Right lobe of liver (tissue), 6 donors: ENCODE measurements around the gene INPP5A. TPM values are rescaled to one million over a fixed set of nuclear protein-coding genes. Genes with fewer than 3 reads are reported as not detected.
"Not testable (repeated sequence)": the region's sequence is repeated elsewhere in the genome, so short reads cannot be mapped to it uniquely, and the experiment has no call there.

Source experiments
- ATAC-seq, 4 donors: fragments of 200-7000 bp; cut with Tn5 transposase; one replicate each; pipeline ENCODE4 v1.9.1; 2020; ENCODE audit warnings: mild to moderate bottlenecking in 4 of 4, moderate library complexity in 4 of 4
- DNase-seq, 3 donors: peaks; one replicate each; pipeline ENCODE4 v3.0.0-alpha.2; 2020
- H3K27ac ChIP-seq, 3 donors: fragments of 200-600 bp; one replicate each; pipeline ENCODE4 v1.8.0; 2022
- H3K27me3 ChIP-seq, 2 donors: fragments of 200-600 bp; one replicate each; pipeline ENCODE4 v1.8.0; 2022
- H3K36me3 ChIP-seq, 4 donors: fragments of 200-600 bp; sonication (generic) in 1 of 4; one replicate each; pipeline versions ENCODE4 v1.5.1 to v1.8.0; 2017 to 2022; ENCODE audit warnings: control low read depth in 1 of 4
- H3K4me1 ChIP-seq, 4 donors: fragments of 200-600 bp; sonication (generic) in 1 of 4; one replicate each; pipeline versions ENCODE4 v1.5.1 to v1.8.0; 2017 to 2022; ENCODE audit warnings: control low read depth in 1 of 4
- H3K4me3 ChIP-seq, 3 donors: fragments of 200-600 bp; one replicate each; pipeline ENCODE4 v1.8.0; 2022
- H3K9me3 ChIP-seq, 4 donors: fragments of 200-600 bp; sonication (generic) in 1 of 4; one replicate each; pipeline versions ENCODE4 v1.5.1 to v1.8.0; 2017 to 2022; ENCODE audit warnings: control low read depth in 1 of 4
- POLR2A ChIP-seq: fragments of 450-650 bp; IDR thresholded peaks from one replicate; pipeline ENCODE4 v1.6.1; 2017; ENCODE audit warnings: antibody characterized with exemption, mild to moderate bottlenecking
- WGBS: methylation state at CpG from one replicate; pipeline ENCODE4 v1.1.6; 2018; ENCODE audit warnings: low coverage, low lambda C conversion rate; ENCODE audit not compliant: insufficient coverage; ENCODE audit errors: missing lambda C conversion rate; 5-methylcytosine and 5-hydroxymethylcytosine counted together
- intact Hi-C, 2 donors: fragments of 100-400 bp; cut with DNase I; formaldehyde crosslinking; loops; one replicate each; pipeline versions ENCODE4 v1.11.2 to v1.14.1; 2022
- total RNA-seq, 6 experiments: library from RNA; depleted of rRNA in 2 of 6; stranded (reverse); fragments of >200 nt in 2 of 6; fragmentation: NEBNext Ultra II Directional in 3 of 6; extraction: Animal tissue kit (Norgen Biotek cat#: 25700) in 3 of 6; gene quantifications; one replicate each; pipeline versions ENCODE4 v1.1.0 to v1.2.4, GENCODE V29; 2016 to 2023
- TF ChIP-seq, protein P1 (sequence below), 4 donors: fragments of 200-600 bp in 3 of 4; fragments of 450-650 bp in 1 of 4; IDR thresholded peaks; one replicate each; pipeline versions ENCODE4 v1.5.1 to v1.8.0; 2016 to 2022; ENCODE audit warnings: antibody characterized with exemption in 4 of 4, mild to moderate bottlenecking in 2 of 4
- donor health status: DM: no; HTN: yes; CAD: no.
- donor health status: DM: no; HTN: no; CAD: no.
- donor health status: DM: no; HTN: no; CAD: no.
- donor health status: DM: no; HTN: yes; CAD: no.
- donor health status: DM: no; HTN: yes; CAD: no.

The INPP5A gene
- total RNA-seq, 6 experiments from 2014 or later: 12.5 to 24.6 (median 16.9) TPM

DNA sequence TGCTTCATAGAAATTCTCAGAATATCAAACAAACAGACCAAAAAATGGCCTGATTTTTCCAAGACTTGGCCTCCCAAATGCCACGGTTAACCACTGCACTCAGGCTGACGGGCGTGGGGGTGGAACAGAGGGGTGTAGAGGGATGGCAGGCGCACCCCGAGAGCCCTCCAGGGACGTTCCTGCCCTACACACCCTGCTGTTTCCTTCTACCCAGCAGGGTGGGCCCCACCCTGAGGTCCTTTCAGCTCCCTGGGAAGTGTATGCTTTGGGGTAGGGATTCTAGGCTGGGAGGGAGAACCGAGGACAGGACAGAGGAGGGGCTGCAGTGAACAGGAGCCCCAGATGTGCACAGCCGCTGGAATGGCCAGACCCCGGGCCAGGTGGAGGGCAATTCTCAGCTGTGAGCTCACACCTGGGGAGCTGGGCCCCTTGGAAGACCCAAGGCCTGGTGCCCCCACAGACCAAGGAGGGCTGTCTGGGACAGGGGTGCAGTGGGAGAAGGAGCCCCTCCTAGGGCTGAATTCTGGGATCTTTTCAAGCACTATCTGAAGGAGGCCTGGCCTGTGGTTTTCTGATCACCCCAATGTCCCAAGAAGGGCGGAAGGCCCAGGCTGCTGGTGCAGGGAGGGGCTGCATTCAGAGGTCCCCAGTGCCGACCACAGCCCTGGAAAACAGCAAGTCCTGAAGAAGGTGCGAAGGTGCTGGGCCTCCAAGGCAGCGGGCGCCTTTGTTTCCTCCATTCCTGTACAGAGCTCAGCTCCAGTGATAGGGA, 32.9 kb upstream of the INPP5A start:
- Histone ChIP-seq H3K36me3 (no peaks in the 10 kb centered on the region), H3K4me3 (no peak overlapping the region)
- WGBS: 76% methylated on average over 6 of the region's 14 CpGs

DNA sequence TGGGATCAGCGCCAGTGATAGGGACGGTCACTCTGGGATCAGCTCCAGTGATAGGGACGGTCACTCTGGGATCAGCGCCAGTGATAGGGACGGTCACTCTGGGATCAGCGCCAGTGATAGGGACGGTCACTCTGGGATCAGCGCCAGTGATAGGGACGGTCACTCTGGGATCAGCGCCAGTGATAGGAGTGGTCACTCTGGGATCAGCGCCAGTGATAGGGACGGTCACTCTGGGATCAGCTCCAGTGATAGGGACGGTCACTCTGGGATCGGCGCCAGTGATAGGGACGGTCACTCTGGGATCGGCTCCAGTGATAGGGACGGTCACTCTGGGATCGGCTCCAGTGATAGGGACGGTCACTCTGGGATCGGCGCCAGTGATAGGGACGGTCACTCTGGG, 32.0 kb upstream of the INPP5A start:
- H3K4me1 ChIP-seq, intact Hi-C loops, ATAC-seq, H3K36me3 ChIP-seq, H3K27me3 ChIP-seq, H3K27ac ChIP-seq, H3K4me3 ChIP-seq, H3K9me3 ChIP-seq: not testable (repeated sequence)
- DNase-seq: peak in 2 of 3 donors; percentile 58 to 63
- 28% methylated on average over 11 of the region's 23 CpGs for WGBS

More for the DNA sequence above, 32.9 kb upstream of the INPP5A start:
- ATAC-seq: peak in 1 of 4 donors; percentile 8
- Histone ChIP-seq H3K27me3 (no peaks in the 10 kb centered on the region), H3K9me3 (no peaks in the 10 kb centered on the region), H3K4me1 (peaks cover 0 to 10% (median 0%) of the 10 kb centered on the region in 4 donors), H3K27ac (no peak overlapping the region)
- intact Hi-C loops: no loop called here
- peak in 1 of 3 donors; percentile 43 for DNase-seq
- no peak for TF ChIP-seq POLR2A
- TF ChIP-seq, protein P1, sequence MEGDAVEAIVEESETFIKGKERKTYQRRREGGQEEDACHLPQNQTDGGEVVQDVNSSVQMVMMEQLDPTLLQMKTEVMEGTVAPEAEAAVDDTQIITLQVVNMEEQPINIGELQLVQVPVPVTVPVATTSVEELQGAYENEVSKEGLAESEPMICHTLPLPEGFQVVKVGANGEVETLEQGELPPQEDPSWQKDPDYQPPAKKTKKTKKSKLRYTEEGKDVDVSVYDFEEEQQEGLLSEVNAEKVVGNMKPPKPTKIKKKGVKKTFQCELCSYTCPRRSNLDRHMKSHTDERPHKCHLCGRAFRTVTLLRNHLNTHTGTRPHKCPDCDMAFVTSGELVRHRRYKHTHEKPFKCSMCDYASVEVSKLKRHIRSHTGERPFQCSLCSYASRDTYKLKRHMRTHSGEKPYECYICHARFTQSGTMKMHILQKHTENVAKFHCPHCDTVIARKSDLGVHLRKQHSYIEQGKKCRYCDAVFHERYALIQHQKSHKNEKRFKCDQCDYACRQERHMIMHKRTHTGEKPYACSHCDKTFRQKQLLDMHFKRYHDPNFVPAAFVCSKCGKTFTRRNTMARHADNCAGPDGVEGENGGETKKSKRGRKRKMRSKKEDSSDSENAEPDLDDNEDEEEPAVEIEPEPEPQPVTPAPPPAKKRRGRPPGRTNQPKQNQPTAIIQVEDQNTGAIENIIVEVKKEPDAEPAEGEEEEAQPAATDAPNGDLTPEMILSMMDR (IDR thresholded peaks at IDR 0.05): no peak

DNA sequence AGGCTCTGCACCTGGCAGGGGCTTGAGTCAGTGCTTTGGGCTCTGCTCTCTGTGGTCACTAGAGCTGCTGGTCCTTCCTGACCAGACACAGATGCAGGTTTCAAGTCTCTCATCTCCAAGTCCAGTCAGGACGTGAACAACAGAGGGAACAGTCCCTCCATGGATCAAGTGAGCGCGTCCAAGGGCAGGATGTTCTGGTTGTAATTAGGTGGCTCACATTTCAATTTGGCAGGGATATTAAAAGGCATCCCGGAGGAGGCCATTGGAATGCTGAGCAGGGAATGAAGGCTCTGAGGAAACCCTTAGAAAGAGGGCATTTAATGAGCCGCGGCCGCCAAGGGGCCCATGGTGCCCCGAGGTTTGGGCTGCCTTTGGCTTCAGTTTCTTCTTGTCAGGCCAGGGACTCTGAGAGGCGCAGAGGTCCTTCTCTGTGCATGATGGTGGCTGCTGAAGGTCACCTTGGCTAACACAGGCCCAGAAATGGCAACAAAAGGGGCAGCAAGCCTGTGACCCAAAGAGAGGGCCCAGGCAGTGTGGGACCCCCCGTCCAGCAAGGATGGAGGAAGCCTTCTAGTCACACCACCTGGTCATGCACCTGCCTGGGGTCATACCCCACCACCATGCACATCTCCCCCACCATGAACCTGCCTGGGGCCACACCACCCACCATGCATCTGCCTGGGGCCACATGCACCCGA, 30.7 kb upstream of the INPP5A start:
- Histone ChIP-seq H3K27ac (peak overlapping the region in 2 of 3 donors; percentile 44 to 56), H3K9me3 (no peaks in the 10 kb centered on the region), H3K27me3 (no peaks in the 10 kb centered on the region), H3K4me3 (no peak overlapping the region), H3K4me1 (peaks cover 0 to 10% (median 0%) of the 10 kb centered on the region in 4 donors), H3K36me3 (no peaks in the 10 kb centered on the region)
- ATAC-seq: peak; percentile 6 to 58 (median 23)
- TF ChIP-seq, protein P1 (IDR thresholded peaks at IDR 0.05): no peak
- no peak for TF ChIP-seq POLR2A
- intact Hi-C loops: no loop called here
- 72% methylated on average over 4 of the region's 11 CpGs for WGBS
- DNase-seq: peak in 1 of 3 donors; percentile 44

DNA sequence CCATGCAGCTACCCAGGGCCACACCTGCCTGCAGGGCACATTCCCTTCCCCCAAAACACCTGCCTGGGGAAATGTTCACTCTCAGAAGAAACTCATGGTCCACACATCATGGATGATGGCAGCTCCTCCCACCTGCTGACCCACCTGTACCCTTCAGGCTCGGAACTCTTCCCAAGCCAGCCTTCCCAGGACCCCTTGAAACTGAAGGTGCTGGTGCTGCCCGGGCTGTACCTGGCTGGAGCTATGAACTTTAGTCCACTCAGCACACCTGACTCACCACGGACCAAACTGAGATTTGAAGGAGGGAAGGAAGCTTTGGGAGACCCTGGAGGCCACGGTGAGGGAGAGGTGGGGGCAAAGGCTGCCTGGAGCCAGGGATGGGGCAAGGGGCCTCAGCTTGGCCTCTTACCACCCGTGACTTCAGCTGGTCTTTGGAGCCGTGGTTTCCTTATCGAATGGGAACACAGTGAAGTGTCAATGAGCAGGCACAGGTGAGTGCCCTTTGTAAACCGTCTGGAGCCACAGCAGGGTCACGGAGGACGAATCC, 30.1 kb upstream of the INPP5A start:
- Histone ChIP-seq H3K4me3 (no peak overlapping the region), H3K27me3 (no peaks in the 10 kb centered on the region), H3K36me3 (no peaks in the 10 kb centered on the region), H3K4me1 (peaks cover 0 to 10% (median 0%) of the 10 kb centered on the region in 4 donors), H3K9me3 (no peaks in the 10 kb centered on the region), H3K27ac (no peak overlapping the region)
- peak in 1 of 3 donors; percentile 37 for DNase-seq
- peak in 1 of 4 donors; percentile 5 for ATAC-seq
- intact Hi-C loops: no loop called here
- 60% methylated on average over 3 of the region's 10 CpGs for WGBS
- TF ChIP-seq, protein P1 (IDR thresholded peaks at IDR 0.05): no peak
- no peak for TF ChIP-seq POLR2A
